Lung (tissue), 12 donors: ENCODE data around the gene SHC3. TPM values are rescaled to one million over a fixed set of nuclear protein-coding genes. Genes with fewer than 3 reads are reported as not detected.

ENCODE experiments used
- ATAC-seq: fragments of 200-7000 bp; cut with Tn5 transposase; one replicate; pipeline ENCODE4 v1.9.1; 2020; ENCODE audit warnings: moderate number of reproducible peaks; ENCODE audit not compliant: insufficient read depth, low FRiP score
- DNase-seq, 3 donors: peaks; one replicate each; pipeline ENCODE4 v3.0.0-alpha.2; 2013 to 2017
- H3K27ac ChIP-seq, 2 donors: one replicate each; pipeline ENCODE4 v1.5.1; 2013; ENCODE audit warnings: mild to moderate bottlenecking in 2 of 2, moderate library complexity in 2 of 2, control low read depth in 1 of 2, inconsistent platforms in 1 of 2, low read depth in 1 of 2, low read length in 1 of 2
- H3K27me3 ChIP-seq, 3 donors: one replicate each; pipeline ENCODE4 v1.5.1; 2013; ENCODE audit warnings: low read length in 2 of 3; ENCODE audit not compliant: control insufficient read depth in 3 of 3, insufficient read depth in 3 of 3
- H3K36me3 ChIP-seq, 4 donors: one replicate each; pipeline ENCODE4 v1.5.1; 2013; ENCODE audit warnings: low read length in 4 of 4, mild to moderate bottlenecking in 1 of 4, moderate library complexity in 1 of 4; ENCODE audit not compliant: control insufficient read depth in 4 of 4, insufficient read depth in 4 of 4
- H3K4me1 ChIP-seq, 5 donors: one replicate each; pipeline ENCODE4 v1.5.1; 2013; ENCODE audit warnings: low read length in 5 of 5, mild to moderate bottlenecking in 2 of 5, moderate library complexity in 1 of 5; ENCODE audit not compliant: control insufficient read depth in 5 of 5, insufficient read depth in 5 of 5
- H3K4me3 ChIP-seq: one replicate; pipeline ENCODE4 v1.5.1; 2013; ENCODE audit warnings: mild to moderate bottlenecking, control low read depth, moderate library complexity
- H3K9ac ChIP-seq, 2 donors: one replicate each; pipeline ENCODE4 v1.5.1; 2013; ENCODE audit warnings: low read length in 2 of 2, control low read depth in 1 of 2; ENCODE audit not compliant: insufficient read depth in 1 of 2
- H3K9me3 ChIP-seq, 4 donors: one replicate each; pipeline ENCODE4 v1.5.1; 2013; ENCODE audit warnings: low read length in 3 of 4, mild to moderate bottlenecking in 1 of 4, moderate library complexity in 1 of 4; ENCODE audit not compliant: control insufficient read depth in 4 of 4, insufficient read depth in 3 of 4
- WGBS, 2 donors: extraction: QIAGEN DNeasy Blood & Tissue Kit; methylation state at CpG; one replicate each; pipeline ENCODE4 v1.1.7; 2013; 5-methylcytosine and 5-hydroxymethylcytosine counted together
- polyA plus RNA-seq, 2 donors: library from polyadenylated mRNA; stranded (reverse); fragments of 200-250 nt; gene quantifications; one replicate each; pipeline ENCODE4 v1.2.1, GENCODE V29; 2013
- total RNA-seq, 2 donors: library from RNA; depleted of rRNA in 1 of 2; stranded (reverse); fragments of >200 nt in 1 of 2; gene quantifications; one replicate each; pipeline ENCODE4 v1.2.1, GENCODE V29; 2014 to 2021
- TF ChIP-seq, protein P1 (sequence below): IDR thresholded peaks from 2 replicates; pipeline ENCODE4 v1.5.1; 2012; ENCODE audit warnings: mild to moderate bottlenecking; ENCODE audit errors: control extremely low read depth, extremely low read depth
- donor health status: control.
- donor health status: control.
- donor health status: Bipolar disorder and iron deficiency.
- donor health status: healthy.
- donor health status: DM: yes; HTN: yes; CAD: no.

Gene SHC3
- total and polyA plus RNA-seq, 4 donors: 1.8 to 19.2 (median 4.0) TPM

DNA sequence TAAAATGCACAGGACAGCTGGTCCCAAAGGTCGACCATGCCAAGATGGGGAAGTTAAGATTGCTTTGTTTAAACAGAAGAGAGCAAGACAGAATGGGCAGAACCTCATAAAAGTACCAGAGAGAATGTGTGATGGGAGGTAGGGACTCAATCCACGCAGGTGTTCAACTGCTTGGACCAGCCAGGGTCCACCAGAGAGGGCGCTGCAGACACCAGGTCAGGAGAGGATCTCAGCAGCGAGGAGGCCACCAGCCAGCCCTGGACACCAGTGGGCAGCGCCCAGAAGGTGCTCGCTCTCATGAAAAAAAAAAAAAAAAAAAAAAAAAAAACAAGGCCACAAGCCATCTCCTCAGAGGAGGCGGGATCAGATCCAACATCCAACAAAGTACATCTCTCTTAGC, 81.8 kb downstream of the SHC3 start:
- ATAC-seq (no peak), DNase-seq (no peak)
- Histone ChIP-seq H3K36me3 (no peaks in the 10 kb centered on the region), H3K4me1 (peaks cover 0 to 9% (median 0%) of the 10 kb centered on the region in 5 donors), H3K27ac (no peak overlapping the region), H3K9ac (no peak overlapping the region), H3K9me3 (peaks cover 0 to 3% (median 0%) of the 10 kb centered on the region in 4 donors), H3K4me3 (no peak overlapping the region), H3K27me3 (no peaks in the 10 kb centered on the region)
- TF ChIP-seq, protein P1, sequence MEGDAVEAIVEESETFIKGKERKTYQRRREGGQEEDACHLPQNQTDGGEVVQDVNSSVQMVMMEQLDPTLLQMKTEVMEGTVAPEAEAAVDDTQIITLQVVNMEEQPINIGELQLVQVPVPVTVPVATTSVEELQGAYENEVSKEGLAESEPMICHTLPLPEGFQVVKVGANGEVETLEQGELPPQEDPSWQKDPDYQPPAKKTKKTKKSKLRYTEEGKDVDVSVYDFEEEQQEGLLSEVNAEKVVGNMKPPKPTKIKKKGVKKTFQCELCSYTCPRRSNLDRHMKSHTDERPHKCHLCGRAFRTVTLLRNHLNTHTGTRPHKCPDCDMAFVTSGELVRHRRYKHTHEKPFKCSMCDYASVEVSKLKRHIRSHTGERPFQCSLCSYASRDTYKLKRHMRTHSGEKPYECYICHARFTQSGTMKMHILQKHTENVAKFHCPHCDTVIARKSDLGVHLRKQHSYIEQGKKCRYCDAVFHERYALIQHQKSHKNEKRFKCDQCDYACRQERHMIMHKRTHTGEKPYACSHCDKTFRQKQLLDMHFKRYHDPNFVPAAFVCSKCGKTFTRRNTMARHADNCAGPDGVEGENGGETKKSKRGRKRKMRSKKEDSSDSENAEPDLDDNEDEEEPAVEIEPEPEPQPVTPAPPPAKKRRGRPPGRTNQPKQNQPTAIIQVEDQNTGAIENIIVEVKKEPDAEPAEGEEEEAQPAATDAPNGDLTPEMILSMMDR: no peak
- WGBS, 2 donors: 92 to 94% methylated on average over 7 of the region's 7 CpGs

DNA sequence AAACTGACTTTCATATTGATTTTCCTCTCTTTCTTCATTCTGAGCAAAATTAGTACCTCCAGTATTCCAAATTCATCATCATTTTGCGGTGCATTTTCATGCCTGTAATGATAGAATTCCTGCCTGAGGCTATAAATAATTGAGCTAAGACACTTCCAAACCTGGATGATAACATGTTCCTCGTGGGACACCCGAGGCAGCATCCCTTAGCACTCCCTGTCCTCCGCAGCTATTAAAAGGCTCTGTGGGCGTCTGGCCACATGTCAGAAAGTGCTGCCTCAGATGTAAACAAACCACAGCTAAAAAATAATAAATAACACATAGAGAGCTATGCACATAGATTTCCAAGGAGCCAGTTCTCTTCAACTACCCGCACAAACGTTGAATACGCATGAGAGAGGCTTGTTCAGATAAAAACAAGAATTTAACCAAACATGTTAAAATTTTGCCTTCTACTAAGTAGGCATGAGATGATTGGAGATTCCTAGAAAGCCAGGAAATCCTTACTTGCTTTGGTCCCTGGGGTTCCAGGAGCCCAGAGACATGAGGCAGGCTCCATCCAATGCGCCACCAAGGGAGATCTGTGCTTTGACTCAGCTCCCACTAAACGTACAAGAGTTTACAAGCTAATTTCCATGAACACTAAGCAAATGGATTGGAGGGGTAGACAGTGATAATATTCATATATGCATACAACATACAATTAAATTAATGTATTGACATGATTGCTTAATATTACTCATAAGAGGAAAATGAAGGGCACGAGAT, 82.7 kb downstream of the SHC3 start:
- H3K9me3 ChIP-seq: peaks cover 0 to 3% (median 0%) of the 10 kb centered on the region in 4 donors
- DNase-seq (peak; percentile 22 to 55 (median 41)), ATAC-seq (no peak)
- no peaks in the 10 kb centered on the region for H3K36me3 ChIP-seq
- WGBS, 2 donors: 73 to 75% methylated on average over 11 of the region's 11 CpGs
- H3K4me1 ChIP-seq: peaks cover 0 to 9% (median 0%) of the 10 kb centered on the region in 5 donors
- H3K27ac ChIP-seq: no peak overlapping the region
- TF ChIP-seq, protein P1: no peak
- H3K9ac ChIP-seq: no peak overlapping the region
- no peaks in the 10 kb centered on the region for H3K27me3 ChIP-seq
- no peak overlapping the region for H3K4me3 ChIP-seq

DNA sequence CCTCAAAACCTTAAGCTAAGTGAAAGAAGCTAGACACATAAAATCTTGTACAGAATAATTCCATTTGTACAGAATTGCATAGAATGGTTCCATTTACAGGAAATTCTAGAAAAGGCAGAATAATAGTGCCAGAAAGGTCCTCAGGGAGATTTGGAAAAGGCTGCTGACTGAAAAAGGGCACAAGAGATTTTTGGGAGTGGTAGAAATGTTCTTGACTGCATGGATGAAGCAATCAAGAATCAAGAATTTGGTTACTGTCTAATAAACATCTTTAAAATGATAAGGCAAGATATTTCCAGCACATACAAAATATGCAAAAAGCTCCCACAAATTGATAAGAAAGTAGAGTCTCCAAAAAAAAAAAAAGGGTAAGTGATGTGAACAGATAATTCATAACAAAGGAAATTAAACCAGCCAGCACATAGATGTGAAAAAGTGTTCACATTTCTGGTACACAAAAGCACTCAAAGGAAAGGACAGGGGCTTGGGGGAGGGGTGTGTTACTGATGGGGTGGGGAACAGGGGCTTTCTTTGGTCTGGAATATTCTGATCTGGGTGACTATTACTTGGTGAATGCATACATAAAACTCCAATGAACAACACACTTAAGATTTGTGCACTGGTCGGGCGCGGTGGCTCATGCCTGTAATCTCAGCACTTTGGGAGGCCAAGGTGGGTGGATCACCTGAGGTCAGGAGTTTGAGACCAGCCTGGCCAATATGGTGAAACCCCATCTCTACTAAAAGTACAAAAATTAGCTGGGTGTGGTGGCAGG, 85.2 kb downstream of the SHC3 start:
- WGBS, 2 donors: 96% methylated on average over 3 of the region's 3 CpGs
- H3K9ac ChIP-seq: no peak overlapping the region
- no peak for DNase-seq
- peaks cover 0 to 9% (median 0%) of the 10 kb centered on the region in 5 donors for H3K4me1 ChIP-seq
- no peak for ATAC-seq
- H3K9me3 ChIP-seq: peaks cover 0 to 3% (median 0%) of the 10 kb centered on the region in 4 donors
- no peaks in the 10 kb centered on the region for H3K27me3 ChIP-seq
- H3K36me3 ChIP-seq: peaks cover 0 to 3% (median 0%) of the 10 kb centered on the region in 4 donors
- H3K27ac ChIP-seq: no peak overlapping the region
- no peak overlapping the region for H3K4me3 ChIP-seq
- TF ChIP-seq, protein P1: no peak
